B cell (primary cell): ENCODE results near the gene TLDC2. TPM values are rescaled to one million over a fixed set of nuclear protein-coding genes. Genes with fewer than 3 reads are reported as not detected.
A peak's percentile ranks its signal among the peaks of the same experiment; 100 is the strongest.

ENCODE experiments used
- ATAC-seq: fragments of 200-7000 bp; cut with Tn5 transposase; one replicate; pipeline ENCODE4 v1.10.0; 2021; ENCODE audit warnings: low read depth, mild to moderate bottlenecking, moderate number of reproducible peaks, moderate library complexity
- CTCF ChIA-PET: fragments of 350-600 bp; sonication (Branson Sonifier 250); formaldehyde crosslinking; loops from one replicate; lab custom pipeline; 2021; ENCODE audit warnings: antibody characterized with exemption, inconsistent platforms; lab: Charles Lee
- POLR2A ChIA-PET: fragments of 350-600 bp; sonication (Branson Sonifier 250); formaldehyde crosslinking; loops from one replicate; lab custom pipeline; 2021; ENCODE audit warnings: antibody characterized with exemption; lab: Charles Lee
- DNase-seq: peaks from one replicate; pipeline ENCODE4 v3.0.0; 2013
- H2AFZ ChIP-seq: 2 replicates; pipeline ENCODE4 v1.6.1; 2012; ENCODE audit warnings: mild to moderate bottlenecking, low read depth, low read length; ENCODE audit not compliant: insufficient read depth, poor library complexity, severe bottlenecking
- H3K27ac ChIP-seq, 2 donors: 1 replicate in 1 of 2; 2 replicates in 1 of 2; pipeline ENCODE4 v1.5.1; 2012 to 2013; ENCODE audit warnings: low read length in 2 of 2, mild to moderate bottlenecking in 2 of 2, moderate library complexity in 1 of 2
- H3K27me3 ChIP-seq, 4 experiments: fragments of 200-600 bp in 1 of 4; sonication (generic) in 1 of 4; replicated peaks in 1 of 4; 1 replicate in 2 of 4; 2 replicates in 2 of 4; pipeline versions ENCODE4 v1.6.1 to v1.7.0; 2013 to 2016; ENCODE audit warnings: low read length in 3 of 4, mild to moderate bottlenecking in 2 of 4, mixed read lengths in 1 of 4, moderate library complexity in 1 of 4; ENCODE audit not compliant: insufficient read depth in 4 of 4, control insufficient read depth in 3 of 4; ENCODE audit errors: control extremely low read depth in 1 of 4
- H3K36me3 ChIP-seq, 2 experiments: replicated peaks in 1 of 2; 1 replicate in 1 of 2; 2 replicates in 1 of 2; pipeline versions ENCODE4 v1.6.1 to v1.7.1; 2013; ENCODE audit warnings: low read length in 1 of 2; ENCODE audit not compliant: insufficient read depth in 2 of 2, control insufficient read depth in 1 of 2; ENCODE audit errors: control extremely low read depth in 1 of 2, extremely low read depth in 1 of 2
- H3K4me1 ChIP-seq, 2 donors: fragments of 200-600 bp in 1 of 2; sonication (generic) in 1 of 2; 1 replicate in 1 of 2; 2 replicates in 1 of 2; pipeline versions ENCODE4 v1.5.1 to v1.6.1; 2013 to 2017; ENCODE audit warnings: low read length in 2 of 2; ENCODE audit not compliant: control insufficient read depth in 2 of 2, insufficient read depth in 2 of 2
- H3K4me2 ChIP-seq: replicated peaks from 2 replicates; pipeline ENCODE3; 2012; ENCODE audit warnings: mild to moderate bottlenecking, low read depth, low read length; ENCODE audit not compliant: poor library complexity, severe bottlenecking
- H3K4me3 ChIP-seq, 5 experiments: fragments of 200-600 bp in 1 of 5; sonication (generic) in 1 of 5; 1 replicate in 3 of 5; 2 replicates in 2 of 5; pipeline versions ENCODE4 v1.5.1 to v1.7.0; 2011 to 2016; ENCODE audit warnings: low read length in 4 of 5, mild to moderate bottlenecking in 4 of 5, low read depth in 2 of 5, control low read depth in 1 of 5, moderate library complexity in 1 of 5; ENCODE audit not compliant: insufficient read depth in 1 of 5; ENCODE audit errors: control extremely low read depth in 1 of 5, extremely low read depth in 1 of 5
- H3K79me2 ChIP-seq: fragments of 200-600 bp; sonication (generic); one replicate; pipeline ENCODE4 v1.6.0; 2016; ENCODE audit warnings: low read length; ENCODE audit not compliant: control insufficient read depth, insufficient read depth
- H3K9ac ChIP-seq: fragments of 200-600 bp; sonication (generic); 2 replicates; pipeline ENCODE4 v1.6.1; 2017; ENCODE audit warnings: mild to moderate bottlenecking, low read length, moderate library complexity
- H3K9me3 ChIP-seq, 3 donors: one replicate each; pipeline versions ENCODE4 v1.6.1 to v1.7.1; 2013; ENCODE audit warnings: low read length in 2 of 3; ENCODE audit not compliant: control insufficient read depth in 2 of 3, insufficient read depth in 1 of 3; ENCODE audit errors: control extremely low read depth in 1 of 3
- H4K20me1 ChIP-seq: 2 replicates; pipeline ENCODE4 v1.6.0; 2012; ENCODE audit warnings: mild to moderate bottlenecking, low read length; ENCODE audit not compliant: insufficient read depth, control insufficient read depth, poor library complexity, severe bottlenecking
- H3K27ac Mint-ChIP-seq: one replicate; pipeline ENCODE4 v1.8.0; 2021; ENCODE audit warnings: mixed read lengths
- H3K27me3 Mint-ChIP-seq: one replicate; pipeline ENCODE4 v1.8.0; 2021; ENCODE audit warnings: mixed read lengths
- H3K4me1 Mint-ChIP-seq: one replicate; pipeline ENCODE4 v1.8.0; 2021; ENCODE audit warnings: mixed read lengths
- H3K4me3 Mint-ChIP-seq: one replicate; pipeline ENCODE4 v1.8.0; 2021; ENCODE audit warnings: mixed read lengths
- H3K9me3 Mint-ChIP-seq: one replicate; pipeline ENCODE4 v1.8.0; 2022; ENCODE audit warnings: mixed read lengths; ENCODE audit not compliant: insufficient read depth
- CTCF ChIP-seq: fragments of 200-600 bp; IDR thresholded peaks from one replicate; pipeline ENCODE4 v1.8.0; 2022; ENCODE audit warnings: antibody characterized with exemption, mild to moderate bottlenecking
- EZH2 ChIP-seq: IDR thresholded peaks from 2 replicates; pipeline ENCODE4 v1.6.1; 2012; ENCODE audit warnings: borderline replicate concordance, low read depth, mild to moderate bottlenecking, moderate library complexity, low read length; ENCODE audit not compliant: insufficient read depth, poor library complexity, severe bottlenecking
- WGBS: methylation state at CpG from one replicate; pipeline ENCODE4 v1.1.5; 2013; ENCODE audit warnings: missing lambda C conversion rate; ENCODE audit not compliant: insufficient coverage; 5-methylcytosine and 5-hydroxymethylcytosine counted together
- intact Hi-C: fragments of 100-400 bp; cut with micrococcal nuclease; formaldehyde crosslinking; loops from one replicate; pipeline ENCODE4 v1.10.0; 2022
- polyA plus RNA-seq: library from polyadenylated mRNA; depleted of rRNA; stranded (reverse); fragments of >200 nt; gene quantifications from 2 replicates; pipeline ENCODE4 v1.2.3, GENCODE V29; 2012
- total RNA-seq, 2 donors: library from RNA; stranded (reverse); fragments of 120-200 nt in 1 of 2; gene quantifications; 1 replicate in 1 of 2; 2 replicates in 1 of 2; pipeline versions ENCODE4 v1.2.3 to v1.2.4, GENCODE V29; 2013 to 2022

The TLDC2 gene
- total and polyA plus RNA-seq, 2 donors (not counting 1 experiment from before 2014, with no cell fraction given), result 0.13 TPM; not detected in 1

- peak overlapping the region; percentile 69 for H3K4me2 ChIP-seq
- no peaks in the 10 kb centered on the region for H4K20me1 ChIP-seq
- no peaks in the 10 kb centered on the region for H3K79me2 ChIP-seq
- ChIA-PET POLR2A (no interaction called here), CTCF (interaction anchor here (0.6 to 5.4 kb wide), 40 partner anchors 8 to 731 kb away, joined by 3 to 53 read pairs (median 4); partner anchors contain the start of genes DSN1, NDRG3, RAB5IF and TLDC2)
- DNase-seq, result peak; percentile 87
- peak; percentile 98 for ATAC-seq
- no peaks in the 10 kb centered on the region for H3K27me3 ChIP-seq
- H3K4me3 Mint-ChIP-seq, result peak overlapping the region; percentile 61
- H3K36me3 ChIP-seq, result peaks cover 0 to 4% of the 10 kb centered on the region in 2 experiments
- 38% methylated on average over 13 of the region's 24 CpGs for WGBS
- H3K4me1 Mint-ChIP-seq, result peaks cover 8% of the 10 kb centered on the region
- no peak overlapping the region for H3K27ac ChIP-seq
- H3K4me1 ChIP-seq, result peaks cover 4 to 8% of the 10 kb centered on the region in 2 donors
- TF ChIP-seq EZH2 (no peak), CTCF (peak; percentile 97)
- intact Hi-C loops, result loop anchor here (1.0 to 5.0 kb wide), 6 partner anchors 20 to 684 kb away; a partner anchor contains a TSS
- no peak overlapping the region for H3K4me3 ChIP-seq
- H3K9me3 Mint-ChIP-seq, result no peaks in the 10 kb centered on the region
- H3K27me3 Mint-ChIP-seq, result no peaks in the 10 kb centered on the region
- peak overlapping the region; percentile 64 for H2AFZ ChIP-seq
- H3K9ac ChIP-seq, result no peak overlapping the region
- peaks cover 0 to 3% (median 0%) of the 10 kb centered on the region in 3 donors for H3K9me3 ChIP-seq
- no peak overlapping the region for H3K27ac Mint-ChIP-seq
These were observed 11.2 kb downstream of the TLDC2 start for GRCh38 chr20:36886859-36887751.

GRCh38 chr20:36887752-36888090 lies 11.8 kb downstream of the TLDC2 start:
- no peak overlapping the region for H3K4me2 ChIP-seq
- CTCF ChIA-PET, result interaction anchor here (0.7 to 5.4 kb wide), 17 partner anchors 10 to 732 kb away, joined by 3 to 53 read pairs (median 4); partner anchors contain the start of gene DSN1
- 69% methylated on average over 6 of the region's 6 CpGs for WGBS
- Mint-ChIP-seq H3K27me3 (no peaks in the 10 kb centered on the region), H3K4me3 (no peak overlapping the region), H3K27ac (no peak overlapping the region), H3K9me3 (no peaks in the 10 kb centered on the region), H3K4me1 (peaks cover 8% of the 10 kb centered on the region)
- H3K27me3 ChIP-seq, result no peaks in the 10 kb centered on the region
- no peak overlapping the region for H3K4me3 ChIP-seq
- ATAC-seq, result no peak
- intact Hi-C loops, result loop anchor here (1.0 to 5.0 kb wide), 6 partner anchors 20 to 684 kb away; a partner anchor contains a TSS
- H2AFZ ChIP-seq, result peak overlapping the region; percentile 64
- no peaks in the 10 kb centered on the region for H4K20me1 ChIP-seq
- H3K9ac ChIP-seq, result no peak overlapping the region
- H3K27ac ChIP-seq, result no peak overlapping the region
- POLR2A ChIA-PET, result no interaction called here
- DNase-seq, result no peak
- peaks cover 0 to 3% (median 0%) of the 10 kb centered on the region in 3 donors for H3K9me3 ChIP-seq
- H3K4me1 ChIP-seq, result peaks cover 4 to 8% of the 10 kb centered on the region in 2 donors
- TF ChIP-seq EZH2 (no peak), CTCF (no peak)
- no peaks in the 10 kb centered on the region for H3K79me2 ChIP-seq
- peaks cover 0 to 4% of the 10 kb centered on the region in 2 experiments for H3K36me3 ChIP-seq
